ENCODE results near the gene POU3F4.

Gene POU3F4

DNA sequence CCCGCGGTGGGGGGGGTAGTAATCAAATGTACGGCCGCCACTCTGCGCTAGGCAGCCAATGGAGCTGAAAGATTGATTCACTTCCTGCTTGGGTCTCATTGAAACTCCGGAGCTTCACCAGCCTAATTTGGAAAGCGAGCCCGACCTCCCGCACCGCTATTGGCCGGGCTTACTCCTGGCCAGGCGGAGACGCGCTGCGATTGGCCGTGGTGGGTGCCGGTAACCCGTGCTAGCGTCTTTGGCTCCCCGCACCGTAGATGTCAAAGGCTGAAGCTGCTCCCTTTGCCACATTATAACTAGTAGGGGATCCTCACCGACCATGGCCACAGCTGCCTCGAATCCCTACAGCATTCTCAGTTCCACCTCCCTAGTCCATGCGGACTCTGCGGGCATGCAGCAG is at the start of gene POU3F4:
Gene POU3F4 (plus strand): TSS at position 285 of the 400 bp plus-strand sequence. CDS start 35 bp downstream, at position 320.
- no peak for DNase-seq (ENCODE audit: extremely low spot score)
- ChIA-PET POLR2A (no interaction called here), CTCF (no interaction called here)
- no peak for TF ChIP-seq CTCF (IDR thresholded peaks at IDR 0.05; ENCODE audit: control extremely low read depth, extremely low read depth, low read depth, missing control alignments)

- POLR2A ChIA-PET, result no interaction called here
- DNase-seq (ENCODE audit: extremely low spot score), result peak; percentile 21
- CTCF ChIA-PET, result interaction anchor here (0.9 to 2.1 kb wide), 7 partner anchors 12 to 291 kb away, joined by 3 to 20 read pairs (median 4); no protein-coding TSS in a partner anchor
- peak; percentile 38 for TF ChIP-seq CTCF (IDR thresholded peaks at IDR 0.05; ENCODE audit: control extremely low read depth, extremely low read depth, low read depth, missing control alignments)
These were observed 38.5 kb upstream of the POU3F4 start for GRCh38 chrX:83469551-83469950.

DNA sequence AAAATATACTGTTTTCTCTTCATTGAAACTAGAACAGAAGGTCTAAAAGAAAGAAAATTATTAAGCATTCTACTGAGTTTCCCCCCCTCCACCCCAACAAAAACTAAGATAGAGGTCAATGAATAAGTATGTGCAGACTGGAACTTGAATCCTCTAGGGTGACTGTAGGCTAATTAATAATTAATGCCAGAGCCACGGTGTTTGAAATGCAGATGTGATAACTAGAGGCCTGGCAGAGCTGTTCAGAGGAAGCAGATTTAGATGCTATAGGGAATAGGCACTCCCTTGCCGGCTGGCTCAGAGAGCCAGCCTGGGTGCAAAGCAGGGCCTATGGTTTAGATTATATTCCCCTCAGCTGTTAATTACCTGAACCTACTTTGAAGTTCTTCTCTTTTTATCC is 12.2 kb upstream of the POU3F4 start:
- ChIA-PET POLR2A (no interaction called here), CTCF (no interaction called here)
- TF ChIP-seq CTCF (IDR thresholded peaks at IDR 0.05; ENCODE audit: control extremely low read depth, extremely low read depth, low read depth, missing control alignments), result no peak

GRCh38 chrX:83501003-83501402 is 7.1 kb upstream of the POU3F4 start:
- no peak for TF ChIP-seq CTCF (IDR thresholded peaks at IDR 0.05; ENCODE audit: control extremely low read depth, extremely low read depth, low read depth, missing control alignments)
- ChIA-PET POLR2A (no interaction called here), CTCF (no interaction called here)
- no peak for DNase-seq (ENCODE audit: extremely low spot score)

More for the DNA sequence above, 12.2 kb upstream of the POU3F4 start:
- DNase-seq (ENCODE audit: extremely low spot score), result no peak

GRCh38 chrX:83501530-83501929 is 6.6 kb upstream of the POU3F4 start:
- no peak for DNase-seq (ENCODE audit: extremely low spot score)
- TF ChIP-seq CTCF (IDR thresholded peaks at IDR 0.05; ENCODE audit: control extremely low read depth, extremely low read depth, low read depth, missing control alignments), result no peak
- ChIA-PET CTCF (no interaction called here), POLR2A (no interaction called here)

GRCh38 chrX:83504721-83505479 is 3.2 kb upstream of the POU3F4 start:
- TF ChIP-seq CTCF (IDR thresholded peaks at IDR 0.05; ENCODE audit: control extremely low read depth, extremely low read depth, low read depth, missing control alignments), result no peak
- CTCF ChIA-PET, result interaction anchor here (1.0 to 1.8 kb wide), 2 partner anchors 13 to 59 kb away, joined by 3 to 4 read pairs; no protein-coding TSS in a partner anchor
- POLR2A ChIA-PET, result no interaction called here
- DNase-seq (ENCODE audit: extremely low spot score), result no peak
